Measurements from ENCODE around the gene KRT8. TPM values are rescaled to one million over a fixed set of nuclear protein-coding genes. Genes with fewer than 3 reads are reported as not detected.

KRT8 gene
- total and polyA plus RNA-seq, 10 of the 15 experiments (the other 5 are each of a cell fraction or from before 2014, with no cell fraction given): 0.11 to 5.6 (median 0.37) TPM; not detected in 1

DNA sequence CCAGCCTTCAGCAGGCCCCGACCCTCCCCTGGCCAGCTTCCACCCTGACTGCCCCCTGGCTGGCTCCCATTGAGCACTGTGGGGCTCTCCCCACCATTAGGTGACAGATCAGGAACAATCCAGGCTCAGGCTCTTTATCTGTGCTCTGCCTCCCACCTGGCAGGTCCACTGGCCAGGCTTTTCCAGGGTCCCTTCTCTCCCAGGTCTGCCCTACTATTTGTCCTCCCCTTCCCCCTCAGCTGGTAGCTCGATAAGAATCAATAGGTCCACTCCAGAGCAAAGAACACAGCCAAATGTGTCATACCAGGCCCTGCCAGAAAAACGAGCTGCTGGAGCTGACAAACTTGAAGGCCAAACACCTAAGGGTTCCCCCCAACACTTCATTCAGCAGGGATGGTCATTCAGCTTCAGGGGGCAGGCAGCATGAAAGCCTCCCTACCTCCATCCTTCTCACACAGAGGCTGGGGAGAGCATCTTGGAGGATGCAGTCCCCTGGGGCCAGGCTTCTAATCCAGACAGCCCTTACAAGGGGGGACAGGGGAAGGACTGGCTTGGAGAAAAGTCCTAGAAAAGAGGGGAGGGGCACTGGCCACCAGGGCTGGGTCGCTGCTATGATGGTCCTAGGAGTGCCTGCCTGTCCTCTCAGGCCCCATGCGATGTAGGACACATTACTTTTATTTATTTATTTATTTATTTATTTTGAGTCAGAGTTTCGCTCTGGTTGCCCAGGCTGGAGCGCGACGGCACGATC, 42.1 kb upstream of the KRT8 start (continued):
- no peak for TF ChIP-seq SMAD5 (IDR thresholded peaks at IDR 0.05; ENCODE audit: low read depth)

DNA sequence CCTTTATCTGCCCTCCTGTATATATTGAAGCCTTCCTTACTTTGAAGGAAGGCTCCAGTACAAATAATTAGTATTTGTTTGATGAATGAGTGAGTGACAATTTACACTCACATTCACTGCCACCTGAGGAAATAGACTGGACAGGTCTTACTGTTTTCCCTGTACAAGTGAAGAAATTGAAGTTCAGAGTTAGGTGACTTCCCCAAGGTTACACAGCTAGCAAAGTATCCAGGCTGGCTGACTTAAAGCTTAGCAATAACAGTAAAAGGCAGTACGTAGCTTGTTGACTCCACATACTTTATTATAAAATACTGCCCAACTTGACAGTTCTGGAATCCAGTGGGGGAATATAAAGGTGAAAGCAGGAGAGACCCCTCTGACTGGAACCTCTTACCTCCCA, 41.5 kb upstream of the KRT8 start:
- RAD21 ChIA-PET (ENCODE audit: unreplicated experiment): no interaction called here
- Histone ChIP-seq H3K27me3 (replicated peaks in 1 of 2; ENCODE audit: control insufficient read depth in 2 of 2, insufficient read depth in 2 of 2, low read length in 1 of 2) (peaks cover 7 to 8% of the 10 kb centered on the region in 2 experiments), H3K79me2 (ENCODE audit: control insufficient read depth, insufficient read depth, low read length) (no peaks in the 10 kb centered on the region), H2AFZ (ENCODE audit: control insufficient read depth, low read depth, low read length) (no peak overlapping the region), H3K4me2 (ENCODE audit: control insufficient read depth, insufficient read depth) (no peak overlapping the region), H3K9me3 (replicated peaks; ENCODE audit: control insufficient read depth, insufficient read depth, low read length) (no peaks in the 10 kb centered on the region), H3K27ac (ENCODE audit: control insufficient read depth, insufficient read depth) (no peak overlapping the region), H4K20me1 (ENCODE audit: control insufficient read depth, insufficient read depth) (no peaks in the 10 kb centered on the region), H3K4me3 (no peak overlapping the region), H3K9ac (ENCODE audit: control insufficient read depth, insufficient read depth, low read length) (no peak overlapping the region), H3K4me1 (ENCODE audit: control insufficient read depth, insufficient read depth, low read length) (no peaks in the 10 kb centered on the region), H3K36me3 (ENCODE audit: control insufficient read depth in 2 of 2, insufficient read depth in 2 of 2, low read length in 1 of 2) (no peaks in the 10 kb centered on the region)
- CTCF ChIA-PET: interaction anchor here (1.0 to 1.5 kb wide), 2 partner anchors 35 to 61 kb away, joined by 3 read pairs; no protein-coding TSS in a partner anchor
- BruUV-seq (replicated peaks): no TSS peak
- SMC1A ChIA-PET (ENCODE audit: uncharacterized antibody, unreplicated experiment): interaction anchor here (1.0 kb wide), 1 partner anchor 35 kb away, joined by 3 read pairs; no protein-coding TSS in a partner anchor
- WGBS (ENCODE audit: insufficient coverage, insufficient replicate concordance, low lambda C conversion rate, missing lambda C conversion rate): 0% methylated on average over 1 of the region's 1 CpG
- no peak for FAIRE-seq
- in situ Hi-C loops (cut with MboI) (no loop called here), intact Hi-C loops (cut with micrococcal nuclease; ENCODE audit: unreplicated experiment) (no loop called here)
- no peak for DNase-seq (ENCODE audit: low read depth, low spot score)
- TF ChIP-seq DPF2 (IDR thresholded peaks at IDR 0.05) (no peak), MEF2B (IDR thresholded peaks at IDR 0.05; ENCODE audit: partially characterized antibody, poor library complexity, severe bottlenecking) (no peak), ZNF384 (IDR thresholded peaks at IDR 0.05; ENCODE audit: borderline replicate concordance, low read depth, low read length) (no peak), TBL1XR1 (IDR thresholded peaks at IDR 0.05; ENCODE audit: low read depth, low read length) (no peak), BACH1 (IDR thresholded peaks at IDR 0.05; ENCODE audit: borderline replicate concordance) (no peak), RAD51 (IDR thresholded peaks at IDR 0.05) (no peak), PAX8 (IDR thresholded peaks at IDR 0.05) (no peak), NBN (IDR thresholded peaks at IDR 0.05) (no peak), SIN3A (IDR thresholded peaks at IDR 0.05; ENCODE audit: low read depth, low read length) (no peak), POU2F2 (IDR thresholded peaks at IDR 0.05; ENCODE audit: borderline replicate concordance, low read depth, low read length) (no peak), JUNB (IDR thresholded peaks at IDR 0.05) (no peak), FOS (IDR thresholded peaks at IDR 0.05; ENCODE audit: borderline replicate concordance, extremely low read depth, insufficient read length) (no peak)
- TF ChIP-seq, protein P1, sequence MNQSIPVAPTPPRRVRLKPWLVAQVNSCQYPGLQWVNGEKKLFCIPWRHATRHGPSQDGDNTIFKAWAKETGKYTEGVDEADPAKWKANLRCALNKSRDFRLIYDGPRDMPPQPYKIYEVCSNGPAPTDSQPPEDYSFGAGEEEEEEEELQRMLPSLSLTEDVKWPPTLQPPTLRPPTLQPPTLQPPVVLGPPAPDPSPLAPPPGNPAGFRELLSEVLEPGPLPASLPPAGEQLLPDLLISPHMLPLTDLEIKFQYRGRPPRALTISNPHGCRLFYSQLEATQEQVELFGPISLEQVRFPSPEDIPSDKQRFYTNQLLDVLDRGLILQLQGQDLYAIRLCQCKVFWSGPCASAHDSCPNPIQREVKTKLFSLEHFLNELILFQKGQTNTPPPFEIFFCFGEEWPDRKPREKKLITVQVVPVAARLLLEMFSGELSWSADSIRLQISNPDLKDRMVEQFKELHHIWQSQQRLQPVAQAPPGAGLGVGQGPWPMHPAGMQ (IDR thresholded peaks at IDR 0.05; ENCODE audit: borderline replicate concordance): no peak
- TF ChIP-seq, protein P2, sequence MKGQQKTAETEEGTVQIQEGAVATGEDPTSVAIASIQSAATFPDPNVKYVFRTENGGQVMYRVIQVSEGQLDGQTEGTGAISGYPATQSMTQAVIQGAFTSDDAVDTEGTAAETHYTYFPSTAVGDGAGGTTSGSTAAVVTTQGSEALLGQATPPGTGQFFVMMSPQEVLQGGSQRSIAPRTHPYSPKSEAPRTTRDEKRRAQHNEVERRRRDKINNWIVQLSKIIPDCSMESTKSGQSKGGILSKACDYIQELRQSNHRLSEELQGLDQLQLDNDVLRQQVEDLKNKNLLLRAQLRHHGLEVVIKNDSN (IDR thresholded peaks at IDR 0.05; ENCODE audit: borderline replicate concordance, extremely low read length, insufficient read depth, low read depth, low read length): no peak
- TF ChIP-seq, protein P3, sequence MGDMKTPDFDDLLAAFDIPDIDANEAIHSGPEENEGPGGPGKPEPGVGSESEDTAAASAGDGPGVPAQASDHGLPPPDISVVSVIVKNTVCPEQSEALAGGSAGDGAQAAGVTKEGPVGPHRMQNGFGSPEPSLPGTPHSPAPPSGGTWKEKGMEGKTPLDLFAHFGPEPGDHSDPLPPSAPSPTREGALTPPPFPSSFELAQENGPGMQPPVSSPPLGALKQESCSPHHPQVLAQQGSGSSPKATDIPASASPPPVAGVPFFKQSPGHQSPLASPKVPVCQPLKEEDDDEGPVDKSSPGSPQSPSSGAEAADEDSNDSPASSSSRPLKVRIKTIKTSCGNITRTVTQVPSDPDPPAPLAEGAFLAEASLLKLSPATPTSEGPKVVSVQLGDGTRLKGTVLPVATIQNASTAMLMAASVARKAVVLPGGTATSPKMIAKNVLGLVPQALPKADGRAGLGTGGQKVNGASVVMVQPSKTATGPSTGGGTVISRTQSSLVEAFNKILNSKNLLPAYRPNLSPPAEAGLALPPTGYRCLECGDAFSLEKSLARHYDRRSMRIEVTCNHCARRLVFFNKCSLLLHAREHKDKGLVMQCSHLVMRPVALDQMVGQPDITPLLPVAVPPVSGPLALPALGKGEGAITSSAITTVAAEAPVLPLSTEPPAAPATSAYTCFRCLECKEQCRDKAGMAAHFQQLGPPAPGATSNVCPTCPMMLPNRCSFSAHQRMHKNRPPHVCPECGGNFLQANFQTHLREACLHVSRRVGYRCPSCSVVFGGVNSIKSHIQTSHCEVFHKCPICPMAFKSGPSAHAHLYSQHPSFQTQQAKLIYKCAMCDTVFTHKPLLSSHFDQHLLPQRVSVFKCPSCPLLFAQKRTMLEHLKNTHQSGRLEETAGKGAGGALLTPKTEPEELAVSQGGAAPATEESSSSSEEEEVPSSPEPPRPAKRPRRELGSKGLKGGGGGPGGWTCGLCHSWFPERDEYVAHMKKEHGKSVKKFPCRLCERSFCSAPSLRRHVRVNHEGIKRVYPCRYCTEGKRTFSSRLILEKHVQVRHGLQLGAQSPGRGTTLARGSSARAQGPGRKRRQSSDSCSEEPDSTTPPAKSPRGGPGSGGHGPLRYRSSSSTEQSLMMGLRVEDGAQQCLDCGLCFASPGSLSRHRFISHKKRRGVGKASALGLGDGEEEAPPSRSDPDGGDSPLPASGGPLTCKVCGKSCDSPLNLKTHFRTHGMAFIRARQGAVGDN (IDR thresholded peaks at IDR 0.05): no peak
- POLR2A ChIA-PET: no interaction called here
- ATAC-seq: no peak

Data from GM12878 (cell line).